ENCODE results near the gene PDLIM7. TPM values are rescaled to one million over a fixed set of nuclear protein-coding genes. Genes with fewer than 3 reads are reported as not detected.

The PDLIM7 gene
- total and polyA plus RNA-seq, 2 of the 4 experiments (the other 2 are of a cell fraction): 70.4 to 534 TPM

DNA sequence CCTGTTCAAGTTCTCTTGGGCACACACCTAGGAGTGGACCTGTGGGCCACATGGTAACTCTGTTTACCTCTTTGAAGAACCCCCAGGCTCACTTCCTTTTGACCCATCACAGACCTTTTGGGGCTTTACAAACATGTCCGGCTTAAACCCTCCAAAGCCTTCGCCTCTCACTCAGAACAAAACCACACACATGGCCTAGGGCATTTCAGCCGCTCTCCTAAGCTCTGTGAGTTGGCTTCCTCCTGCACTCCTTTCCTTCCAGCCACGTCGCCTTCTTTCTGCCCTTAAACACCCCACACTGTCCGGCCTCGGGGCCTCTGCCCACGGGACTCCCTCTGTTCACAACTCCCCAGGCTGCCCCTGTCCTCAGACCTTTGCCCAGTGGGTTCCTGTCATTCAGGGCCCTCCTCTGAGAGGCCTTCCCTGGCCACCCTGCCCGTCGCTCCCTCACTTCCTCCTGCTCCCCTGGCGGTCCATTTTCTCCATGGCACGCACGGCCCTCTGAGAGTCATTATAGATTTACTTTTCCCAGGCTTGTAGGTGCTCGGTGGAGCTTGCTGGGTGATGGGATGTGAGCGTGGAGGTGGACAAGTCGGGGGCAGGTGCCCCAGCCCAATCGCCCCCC is 10.3 kb upstream of the PDLIM7 start:
- Histone ChIP-seq H4K20me1 (ENCODE audit: insufficient read depth, low read length) (no peaks in the 10 kb centered on the region; the same call in 1 of the 2 replicates), H3K18ac (ENCODE audit: low read depth, low read length) (no peak overlapping the region), H3K4me1 (ENCODE audit: control insufficient read depth, insufficient read depth, low read length) (no peaks in the 10 kb centered on the region), H3K9ac (ENCODE audit: low read depth, low read length) (no peak overlapping the region), H3K14ac (replicated peaks; ENCODE audit: low read depth, low read length) (no peak overlapping the region), H3K36me3 (ENCODE audit: control insufficient read depth, insufficient read depth, low read length) (peaks cover 32% of the 10 kb centered on the region), H2AK5ac (ENCODE audit: low read depth, low read length) (no peak overlapping the region), H3K27ac (ENCODE audit: insufficient read depth, low read length) (no peak overlapping the region), H3K4me2 (ENCODE audit: low read depth, low read length) (no peak overlapping the region), H2BK5ac (ENCODE audit: low read depth, low read length, poor library complexity, severe bottlenecking) (no peak overlapping the region), H3K27me3 (ENCODE audit: control insufficient read depth, insufficient read depth, low read length) (no peaks in the 10 kb centered on the region), H4K91ac (ENCODE audit: insufficient read depth, low read depth, low read length) (no peak overlapping the region), H2BK120ac (ENCODE audit: low read depth, low read length) (no peak overlapping the region), H4K8ac (ENCODE audit: low read depth in 2 of 2, low read length in 2 of 2) (no peak overlapping the region), H3K56ac (ENCODE audit: extremely low read depth, insufficient read depth, low read length) (no peak overlapping the region), H4K5ac (ENCODE audit: low read depth, low read length) (no peak overlapping the region), H3K23ac (ENCODE audit: low read depth, low read length) (no peak overlapping the region), H3K9me3 (ENCODE audit: control insufficient read depth, insufficient read depth, low read length) (no peaks in the 10 kb centered on the region), H3K9me1 (ENCODE audit: insufficient read depth, low read length) (no peaks in the 10 kb centered on the region), H2BK15ac (ENCODE audit: low read depth, low read length) (no peak overlapping the region), H2AFZ (replicated peaks; ENCODE audit: low read length, poor library complexity) (no peak overlapping the region), H3K79me1 (ENCODE audit: low read depth in 1 of 2, low read length in 2 of 2) (peaks cover 0 to 8% of the 10 kb centered on the region in 2 experiments; a peak in 1 of 4 replicates), H2BK20ac (ENCODE audit: low read depth, low read length) (no peak overlapping the region), H3K4ac (ENCODE audit: low read depth, low read length) (no peak overlapping the region), H3K4me3 (ENCODE audit: insufficient read depth, low read depth, low read length) (no peak overlapping the region), H2AK9ac (replicated peaks; ENCODE audit: low read depth, low read length, poor library complexity) (no peak overlapping the region)
- in situ Hi-C loops (cut with MboI; ENCODE audit: low sequenced_read_pairs): no loop called here
- 88% methylated on average over 6 of the region's 17 CpGs; no CpG with 5 or more reads in 1 of the 2 experiments for WGBS, 2 experiments (ENCODE audit: extremely low coverage in 2 of 2, insufficient read length in 1 of 2)
- no TSS peak for BruUV-seq (replicated peaks)
- TF ChIP-seq POLR2A (IDR thresholded peaks at IDR 0.05; ENCODE audit: low read depth, low read length): no peak
- ATAC-seq (ENCODE audit: low read depth) (no peak), DNase-seq (no peak)
- CTCF ChIA-PET: interaction anchor here (0.7 kb wide), 1 partner anchor 339 kb away, joined by 3 read pairs; no protein-coding TSS in a partner anchor
- intact Hi-C loops (cut with micrococcal nuclease): no loop called here
- dilution Hi-C loops (cut with HindIII; ENCODE audit: low sequenced_read_pairs, unreplicated experiment): no loop called here
- POLR2A ChIA-PET (ENCODE audit: unreplicated experiment): no interaction called here

All from IMR-90 (cell line).